SK-N-SH (cell line): ENCODE data around the gene BUB3. TPM values are rescaled to one million over a fixed set of nuclear protein-coding genes. Genes with fewer than 3 reads are reported as not detected.
A peak's percentile ranks its signal among the peaks of the same experiment; 100 is the strongest.

Experiments
- CTCF ChIA-PET: fragments of 300-600, 350-600 bp; formaldehyde crosslinking; extraction: SDS; loops from one replicate; lab custom pipeline; 2021; lab: Yijun Ruan, JAX
- POLR2A ChIA-PET: fragments of 350-600 bp; sonication (Branson Sonifier 250); formaldehyde crosslinking; extraction: SDS; loops from one replicate; lab custom pipeline; 2020; ENCODE audit warnings: antibody characterized with exemption, inconsistent platforms; lab: Yijun Ruan, JAX
- DNase-seq: peaks from one replicate; pipeline ENCODE4 v3.0.0; 2012
- H2AFZ ChIP-seq: fragments of 200-600 bp; sonication (generic); 2 replicates; pipeline ENCODE4 v1.8.1; 2016; ENCODE audit warnings: antibody characterized with exemption, mild to moderate bottlenecking, low read depth
- H3F3A ChIP-seq: fragments of 200-600 bp; sonication (generic); replicated peaks from 2 replicates; pipeline ENCODE3; 2016; ENCODE audit warnings: antibody characterized with exemption, mild to moderate bottlenecking; ENCODE audit not compliant: insufficient read depth
- H3K27ac ChIP-seq, 2 experiments: fragments of 200-500 bp in 1 of 2; fragments of 200-600 bp in 1 of 2; sonication (Bioruptor generic) in 1 of 2; sonication (generic), shearing (Covaris generic) in 1 of 2; 2 replicates each; pipeline versions ENCODE4 v1.5.1 to v1.6.1; 2014 to 2016; ENCODE audit warnings: low read depth in 2 of 2, inconsistent platforms in 1 of 2, low read length in 1 of 2, mild to moderate bottlenecking in 1 of 2, mixed read lengths in 1 of 2
- H3K27me3 ChIP-seq: fragments of 200-600 bp; sonication (generic), shearing (Covaris generic); 2 replicates; pipeline ENCODE4 v1.6.1; 2016; ENCODE audit warnings: mixed run types; ENCODE audit not compliant: insufficient read depth
- H3K36me3 ChIP-seq, 2 experiments: fragments of 200-500 bp in 1 of 2; fragments of 200-600 bp in 1 of 2; sonication (Bioruptor generic) in 1 of 2; sonication (generic) in 1 of 2; replicated peaks in 1 of 2; 2 replicates each; pipeline versions ENCODE3 to v1.5.1; 2014 to 2016; ENCODE audit warnings: low read length in 1 of 2, mild to moderate bottlenecking in 1 of 2; ENCODE audit not compliant: insufficient read depth in 2 of 2, control insufficient read depth in 1 of 2
- H3K4me1 ChIP-seq, 2 experiments: fragments of 200-500 bp in 1 of 2; fragments of 200-600 bp in 1 of 2; sonication (Bioruptor generic) in 1 of 2; sonication (generic), shearing (Covaris generic) in 1 of 2; 2 replicates each; pipeline versions ENCODE4 v1.5.1 to v1.6.1; 2014 to 2016; ENCODE audit warnings: low read depth in 1 of 2, low read length in 1 of 2, mixed run types in 1 of 2; ENCODE audit not compliant: insufficient read depth in 2 of 2, control insufficient read depth in 1 of 2
- H3K4me2 ChIP-seq: fragments of 200-600 bp; sonication (generic), shearing (Covaris generic); 2 replicates; pipeline ENCODE4 v1.6.1; 2017; ENCODE audit warnings: mixed run types
- H3K4me3 ChIP-seq, 2 experiments: fragments of 200-500 bp in 1 of 2; fragments of 200-600 bp in 1 of 2; sonication (Bioruptor generic) in 1 of 2; sonication (generic), shearing (Covaris generic) in 1 of 2; 2 replicates each; pipeline versions ENCODE4 v1.5.1 to v1.8.1; 2014 to 2016; ENCODE audit warnings: low read depth in 2 of 2, inconsistent platforms in 1 of 2, low read length in 1 of 2, mild to moderate bottlenecking in 1 of 2, mixed read lengths in 1 of 2, moderate library complexity in 1 of 2
- H3K79me2 ChIP-seq: fragments of 200-600 bp; sonication (generic); 2 replicates; pipeline ENCODE4 v1.8.1; 2017; ENCODE audit warnings: mild to moderate bottlenecking; ENCODE audit not compliant: insufficient read depth
- H3K9ac ChIP-seq: fragments of 200-600 bp; sonication (generic); 2 replicates; pipeline ENCODE4 v1.6.1; 2017; ENCODE audit warnings: mixed run types
- H3K9me2 ChIP-seq: fragments of 200-600 bp; sonication (generic); 2 replicates; pipeline ENCODE4 v1.6.1; 2017; ENCODE audit warnings: mixed run types
- H3K9me3 ChIP-seq: fragments of 200-600 bp; sonication (generic); 2 replicates; pipeline ENCODE4 v1.6.1; 2017; ENCODE audit warnings: mixed run types, mild to moderate bottlenecking, moderate library complexity
- H4K20me1 ChIP-seq: fragments of 200-600 bp; sonication (generic); 2 replicates; pipeline ENCODE4 v1.6.1; 2017; ENCODE audit warnings: mild to moderate bottlenecking, mixed run types; ENCODE audit not compliant: insufficient read depth
- EZH2phosphoT487 ChIP-seq: fragments of 200-600 bp; sonication (generic); IDR thresholded peaks from 2 replicates; pipeline ENCODE4 v1.6.1; 2017; ENCODE audit warnings: low read depth, mixed run types, mild to moderate bottlenecking, antibody characterized with exemption, moderate library complexity, borderline replicate concordance
- IRF3 ChIP-seq: fragments of 150-350 bp; IDR thresholded peaks from 2 replicates; pipeline ENCODE4 v1.6.1; 2016; ENCODE audit warnings: mild to moderate bottlenecking, low read depth, low read length
- MEF2A ChIP-seq: IDR thresholded peaks from 2 replicates; pipeline ENCODE4 v1.4.0; 2012; ENCODE audit warnings: low read depth, borderline replicate concordance
- RAD21 ChIP-seq: IDR thresholded peaks from 2 replicates; pipeline ENCODE4 v1.6.1; 2012; ENCODE audit warnings: mild to moderate bottlenecking, low read length
- WGBS: methylation state at CpG from one replicate; pipeline ENCODE4 v1.1.6; 2017; ENCODE audit warnings: low lambda C conversion rate; 5-methylcytosine and 5-hydroxymethylcytosine counted together
- polyA plus RNA-seq, 3 experiments: library from polyadenylated mRNA; depleted of rRNA; stranded (reverse); fragments of >200 nt; gene quantifications; 2 replicates each; pipeline ENCODE4 v1.2.3, GENCODE V29; 2012

Gene BUB3
- polyA plus RNA-seq, 1 of the 3 experiments (the other 2 are of a cell fraction), result 202 TPM

GRCh38 chr10:123145542-123146012 is 8.6 kb upstream of the BUB3 start (continued):
- TF ChIP-seq MEF2A, result no peak

- ChIA-PET POLR2A (interaction anchor here (0.5 kb wide), 1 partner anchor 412 kb away, joined by 3 read pairs; no protein-coding TSS in a partner anchor), CTCF (interaction anchor here (0.9 to 4.8 kb wide), 5 partner anchors 13 to 234 kb away, joined by 3 to 51 read pairs (median 6); no protein-coding TSS in a partner anchor)
- peaks cover 0 to 21% of the 10 kb centered on the region in 2 experiments; a peak in 2 of 4 replicates for H3K4me1 ChIP-seq
- no peaks in the 10 kb centered on the region for H3K9me2 ChIP-seq
- peak; percentile 41 for DNase-seq
- no peaks in the 10 kb centered on the region for H3K36me3 ChIP-seq
- H3K27me3 ChIP-seq, result peaks cover 100% of the 10 kb centered on the region
- no peaks in the 10 kb centered on the region for H3K79me2 ChIP-seq
- TF ChIP-seq EZH2phosphoT487, result peak; percentile 75; the same call in 1 of the 2 replicates
- TF ChIP-seq RAD21, result no peak
- H3K27ac ChIP-seq, result no peak overlapping the region
- H2AFZ ChIP-seq, result no peak overlapping the region
- WGBS, result 23% methylated on average over 40 of the region's 59 CpGs
- no peaks in the 10 kb centered on the region for H3K9me3 ChIP-seq
- H3K4me3 ChIP-seq, result no peak overlapping the region
- H3K9ac ChIP-seq, result no peak overlapping the region
- H3K4me2 ChIP-seq, result no peak overlapping the region
- H4K20me1 ChIP-seq, result 0 out of 2 replicates have a peak, but pooled peaks cover 4% of the 10 kb centered on the region
- no peaks in the 10 kb centered on the region for H3F3A ChIP-seq
Observed at GRCh38 chr10:123146013-123146893, 7.9 kb upstream of the BUB3 start.

- ChIA-PET POLR2A (no interaction called here), CTCF (interaction anchor here (1.8 to 4.8 kb wide), 3 partner anchors 14 to 233 kb away, joined by 6 to 51 read pairs (median 51); no protein-coding TSS in a partner anchor)
- no peak overlapping the region for H3K27ac ChIP-seq
- no peak for TF ChIP-seq IRF3
- TF ChIP-seq EZH2phosphoT487, result peak; percentile 34; the same call in 1 of the 2 replicates
- TF ChIP-seq, all 33 proteins: peak for 1
- no peaks in the 10 kb centered on the region for H3F3A ChIP-seq
- H3K27me3 ChIP-seq, result peaks cover 100% of the 10 kb centered on the region
- H3K4me3 ChIP-seq, result no peak overlapping the region
- no peak overlapping the region for H3K4me2 ChIP-seq
- H3K36me3 ChIP-seq, result no peaks in the 10 kb centered on the region
- peaks cover 0 to 23% of the 10 kb centered on the region in 2 experiments; a peak in 2 of 4 replicates for H3K4me1 ChIP-seq
- H3K9me2 ChIP-seq, result no peaks in the 10 kb centered on the region
- H3K79me2 ChIP-seq, result no peaks in the 10 kb centered on the region
- H2AFZ ChIP-seq, result no peak overlapping the region
- 21% methylated on average over 19 of the region's 24 CpGs for WGBS
- no peak for DNase-seq
- H3K9me3 ChIP-seq, result no peaks in the 10 kb centered on the region
- H3K9ac ChIP-seq, result no peak overlapping the region
- 0 out of 2 replicates have a peak, but pooled peaks cover 4% of the 10 kb centered on the region for H4K20me1 ChIP-seq
Observed at GRCh38 chr10:123146894-123147634, 7.1 kb upstream of the BUB3 start.
